GM21390 (cell line): ENCODE data around the gene ANKRD33B.
"Not testable (repeated sequence)": the region's sequence is repeated elsewhere in the genome, so short reads cannot be mapped to it uniquely, and the experiment has no call there.

Source experiments
- ATAC-seq: cut with Tn5 transposase; IDR thresholded peaks from one replicate; pipeline ENCODE4 v1.9.1; 2021; ENCODE audit not compliant: unreplicated experiment

The ANKRD33B gene

DNA sequence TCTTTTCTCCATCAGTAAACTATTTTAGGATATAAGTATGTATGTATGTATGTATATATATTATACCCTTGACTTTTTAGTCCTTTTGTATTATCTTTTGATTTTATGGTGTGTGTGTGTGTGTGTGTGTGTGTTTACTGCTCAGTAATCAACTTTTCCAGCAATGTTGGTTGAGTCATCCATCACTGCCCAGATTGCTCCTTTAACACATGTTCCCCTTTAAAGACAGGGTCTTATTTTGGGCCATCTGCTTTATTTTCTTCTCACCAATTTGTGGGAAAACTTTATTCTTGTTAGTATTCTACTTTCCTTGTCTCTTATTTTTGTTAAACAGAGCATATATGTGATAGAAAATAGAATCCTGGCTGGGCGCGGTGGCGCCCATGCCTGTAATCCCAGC lies 28.1 kb downstream of the ANKRD33B start:
- ATAC-seq: no peak

DNA sequence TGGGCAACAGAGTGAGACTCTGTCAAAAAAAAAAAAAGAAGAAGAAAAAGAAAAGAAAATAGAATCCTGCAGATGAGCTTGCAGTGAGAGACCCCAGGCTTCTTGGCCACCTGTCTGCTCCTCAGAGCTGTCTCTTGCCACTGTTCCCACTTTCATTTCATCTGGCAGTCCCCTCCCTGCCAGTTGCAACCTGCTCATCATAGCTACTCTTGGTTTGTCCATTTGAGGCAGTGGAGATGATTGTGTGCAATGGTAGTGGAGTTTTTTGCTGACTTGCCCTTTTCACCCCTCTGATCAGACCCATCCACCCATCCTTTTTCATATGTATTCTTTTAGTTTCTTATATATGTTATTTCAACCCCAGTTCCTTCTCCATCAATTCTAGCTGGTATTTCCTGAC lies 28.7 kb downstream of the ANKRD33B start:
- ATAC-seq: peak; percentile 60

- ATAC-seq: no peak
Observed at GRCh38 chr5:10593531-10594181, 29.8 kb downstream of the ANKRD33B start.

- ATAC-seq: no peak
Observed at GRCh38 chr5:10594591-10595210, 30.8 kb downstream of the ANKRD33B start.

DNA sequence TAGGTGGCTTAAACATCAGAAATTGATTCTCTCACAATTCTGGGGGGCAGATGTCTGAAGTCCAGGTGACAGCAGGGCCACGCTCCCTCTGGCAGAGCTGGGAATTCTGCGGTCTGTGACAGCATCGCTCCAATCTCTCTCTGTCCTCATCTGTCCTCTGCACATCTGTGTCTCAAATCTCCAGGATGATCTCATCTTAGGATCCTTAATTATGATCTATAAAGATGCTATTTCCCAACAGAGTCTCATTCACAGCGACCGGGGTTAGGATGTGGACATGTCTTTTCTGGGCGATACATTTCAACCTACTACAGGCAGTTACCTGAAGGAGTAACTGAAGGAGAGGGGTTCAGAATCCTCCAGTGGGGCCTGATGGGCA lies 31.4 kb downstream of the ANKRD33B start:
- no peak for ATAC-seq

DNA sequence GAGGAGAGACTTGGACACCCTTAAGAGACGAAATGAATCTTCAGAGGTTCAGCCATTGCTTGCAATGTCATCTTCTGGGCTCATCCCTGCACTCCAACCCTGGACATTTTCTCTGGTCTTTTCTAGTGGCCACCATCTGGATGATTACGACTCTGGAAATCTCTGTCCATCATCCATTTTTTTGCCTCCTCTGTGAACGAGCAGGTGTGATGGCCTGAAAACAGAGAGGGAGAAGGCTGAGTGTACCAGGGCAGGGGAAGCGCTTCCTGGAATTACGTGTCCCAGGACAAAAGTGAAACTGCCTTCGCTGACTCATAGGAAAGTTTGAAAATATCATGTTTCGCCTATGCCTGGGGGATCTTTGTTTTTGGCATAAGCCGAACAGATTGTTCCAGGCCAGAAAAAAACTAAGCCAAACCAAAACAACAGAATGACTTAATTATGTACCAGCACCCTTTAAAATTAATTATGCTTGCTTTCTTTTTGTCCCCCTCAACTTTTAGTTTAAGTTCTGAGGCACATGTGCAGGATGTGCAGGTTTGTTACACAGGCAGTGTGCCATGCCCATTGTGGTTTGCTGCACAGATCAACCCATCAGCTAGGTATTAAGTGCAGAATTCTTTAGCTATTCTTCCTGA lies 31.9 kb downstream of the ANKRD33B start:
- no peak for ATAC-seq

DNA sequence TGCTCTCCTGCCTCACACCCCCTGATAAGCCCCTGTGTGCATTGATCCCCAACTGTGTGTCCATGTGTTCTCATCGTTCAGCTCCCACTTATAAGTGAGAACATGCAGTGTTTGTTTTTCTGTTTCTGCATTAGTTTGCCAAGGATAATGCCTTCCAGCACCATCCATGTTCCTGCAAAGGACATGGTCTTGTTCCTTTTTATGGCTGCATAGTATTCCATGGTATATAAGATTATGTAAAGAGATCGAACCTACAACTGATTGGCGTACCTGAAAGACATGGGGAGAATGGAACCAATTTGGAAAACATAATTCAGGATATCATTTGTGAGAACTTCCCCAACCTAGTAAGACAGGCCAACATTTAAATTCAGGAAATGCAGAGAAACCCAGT lies 32.4 kb downstream of the ANKRD33B start:
- no peak for ATAC-seq

DNA sequence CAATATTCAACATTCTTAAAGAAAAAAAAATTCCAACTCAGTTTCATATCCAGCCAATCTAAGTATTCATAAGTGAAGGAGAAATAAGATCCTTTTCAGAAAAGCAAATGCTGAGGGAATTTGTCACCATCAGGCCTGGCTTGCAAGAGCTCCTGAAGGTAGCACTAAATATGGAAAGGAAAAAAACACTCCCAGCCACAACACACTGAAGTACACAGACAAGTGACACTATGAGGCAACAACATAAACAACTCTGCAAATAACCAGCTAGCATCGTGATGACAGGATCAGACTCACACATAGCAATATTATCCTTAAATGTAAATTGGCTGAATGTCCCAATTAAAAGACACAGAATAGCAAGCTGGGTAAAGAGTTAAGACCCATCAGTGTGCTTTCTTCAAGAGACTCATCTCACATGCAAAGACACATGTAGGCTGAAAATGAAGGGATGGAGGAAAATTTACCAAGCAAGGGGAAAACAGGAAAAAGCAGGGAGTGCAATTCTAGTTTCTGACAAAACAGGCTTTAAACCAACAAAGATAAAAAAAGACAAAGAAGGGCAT lies 33.1 kb downstream of the ANKRD33B start:
- no peak for ATAC-seq

- no peak for ATAC-seq
Observed at GRCh38 chr5:10599113-10599512, 35.2 kb downstream of the ANKRD33B start.

- no peak for ATAC-seq
Observed at GRCh38 chr5:10599862-10600284, 36.0 kb downstream of the ANKRD33B start.

- peak; percentile 66 for ATAC-seq
Observed at GRCh38 chr5:10600626-10601245, 36.9 kb downstream of the ANKRD33B start.

DNA sequence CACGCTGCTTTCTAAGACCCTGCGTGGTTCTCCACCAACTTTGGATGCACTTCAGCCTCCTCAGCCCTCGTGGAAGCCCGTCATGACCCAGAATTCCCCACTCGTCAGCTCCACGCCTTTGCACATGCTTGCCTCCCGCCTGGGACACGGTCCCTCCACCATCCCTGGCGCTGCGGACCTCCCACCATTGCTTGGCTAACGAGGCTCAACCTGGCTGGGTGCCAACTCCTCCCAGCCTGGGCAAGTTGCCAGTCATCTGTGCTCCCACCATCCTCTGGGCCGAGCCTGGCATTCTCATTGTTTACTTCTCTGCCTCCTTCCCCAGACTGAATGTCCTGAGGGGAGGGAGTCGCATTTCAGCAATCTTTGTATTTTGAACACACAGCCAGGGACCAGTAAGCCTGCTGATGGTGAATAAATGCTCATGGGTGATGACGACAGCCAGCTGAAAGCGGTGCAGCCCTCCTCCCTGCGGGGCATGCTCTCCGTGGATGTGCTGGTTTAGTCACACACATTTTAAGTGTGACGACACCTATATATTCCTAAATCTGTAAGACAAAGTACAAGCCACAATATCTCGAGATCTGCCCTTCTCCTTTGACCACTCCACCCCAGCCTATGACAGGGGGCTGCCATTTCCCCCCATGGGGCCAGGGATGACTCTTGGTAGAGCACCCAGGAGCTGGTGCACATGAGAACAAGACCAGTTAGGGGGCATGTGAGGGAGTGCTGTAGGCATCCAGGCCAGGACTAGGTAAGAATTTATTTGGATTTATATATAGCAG lies 37.6 kb downstream of the ANKRD33B start:
- ATAC-seq: peak; percentile 42

GRCh38 chr5:10602031-10602806 lies 38.3 kb downstream of the ANKRD33B start:
- no peak for ATAC-seq

GRCh38 chr5:10604975-10605374 lies 41.1 kb downstream of the ANKRD33B start:
- ATAC-seq: no peak

DNA sequence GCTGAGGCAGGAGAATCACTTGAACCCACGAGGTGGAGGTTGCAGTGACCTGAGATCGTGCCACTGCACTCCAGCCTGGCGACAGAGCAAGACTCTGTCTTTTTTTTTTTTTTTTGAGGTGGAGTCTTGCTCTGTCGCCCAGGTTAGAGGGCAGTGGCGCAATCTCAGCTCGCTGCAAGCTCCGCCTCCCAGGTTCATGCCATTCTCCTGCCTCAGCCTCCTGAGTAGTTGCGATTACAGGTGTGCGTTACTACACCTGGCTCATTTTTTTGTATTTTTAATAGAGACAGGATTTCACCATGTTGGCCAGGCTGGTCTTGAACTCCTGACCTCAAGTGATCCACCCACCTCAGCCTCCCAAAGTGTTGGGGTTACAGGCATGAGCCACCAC lies 42.8 kb downstream of the ANKRD33B start:
- not testable (repeated sequence) for ATAC-seq

DNA sequence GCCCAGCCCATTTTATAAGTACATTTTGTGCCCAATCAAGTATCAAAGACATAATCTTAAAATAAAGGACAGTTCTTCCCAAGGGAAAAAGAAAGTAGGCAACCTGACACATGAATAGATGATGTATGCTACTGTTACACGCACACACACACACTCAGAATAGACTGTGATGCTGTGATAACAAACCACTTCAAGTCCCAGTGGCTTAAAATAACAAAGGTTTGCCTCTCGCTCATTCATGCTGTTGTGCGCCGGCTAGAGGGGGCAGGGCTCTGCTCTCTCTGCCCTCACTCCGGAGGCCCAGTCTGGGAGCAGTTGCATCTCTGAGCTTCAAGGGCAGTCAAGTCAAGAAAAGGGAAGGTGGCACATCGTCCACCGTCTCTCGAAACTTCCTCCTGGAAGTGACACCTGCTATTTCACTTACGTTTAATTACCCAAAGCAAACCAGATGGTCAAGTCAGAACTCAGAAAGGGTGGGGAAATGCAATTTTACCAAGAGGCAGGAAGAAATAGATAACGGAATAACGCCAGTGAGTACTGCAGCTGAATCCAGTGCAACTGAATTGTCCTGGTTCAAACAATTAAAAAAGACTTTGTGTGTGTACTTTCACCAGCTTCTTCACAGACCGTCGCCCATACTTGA lies 43.3 kb downstream of the ANKRD33B start:
- ATAC-seq: peak; percentile 83

DNA sequence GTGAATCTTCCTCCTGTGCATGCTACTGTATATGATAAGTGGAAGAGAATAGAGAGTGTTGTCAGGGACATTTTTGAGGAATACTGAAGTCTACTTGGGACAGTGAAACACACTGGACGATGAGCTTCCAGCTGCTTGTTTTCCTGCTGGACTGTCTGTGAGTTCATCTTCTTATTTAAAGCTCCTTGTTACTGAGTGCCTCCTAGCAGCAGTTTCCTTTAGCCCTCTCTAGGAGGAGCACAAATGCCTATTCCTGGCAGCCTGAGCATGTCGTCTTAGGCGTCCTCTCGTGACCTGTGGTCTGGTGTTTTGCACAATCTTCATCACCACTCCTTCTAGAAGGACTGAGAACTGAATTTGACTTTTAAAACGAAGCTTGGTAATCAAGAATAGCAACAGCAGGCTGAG lies 43.8 kb downstream of the ANKRD33B start:
- ATAC-seq: peak; percentile 59

DNA sequence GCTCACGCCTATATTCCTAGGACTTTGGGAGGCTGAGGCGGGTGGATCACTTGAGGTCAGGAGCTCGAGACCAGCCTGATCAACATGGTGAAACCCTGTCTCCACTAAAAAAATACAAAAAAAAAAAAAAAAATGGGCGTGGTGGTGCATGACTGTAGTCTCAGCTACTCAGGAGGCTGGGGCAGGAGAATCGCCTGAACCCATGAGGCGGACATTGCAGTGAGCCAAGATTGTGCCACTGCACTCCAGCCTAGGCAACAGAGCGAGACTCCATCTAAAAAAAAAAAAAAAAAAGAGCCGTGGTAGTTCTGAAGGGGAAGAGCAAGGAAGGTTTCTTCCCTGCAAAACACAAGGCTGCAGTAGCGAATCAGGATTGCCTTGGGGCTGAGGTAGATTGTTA lies 44.2 kb downstream of the ANKRD33B start:
- not testable (repeated sequence) for ATAC-seq

GRCh38 chr5:10610058-10610457 lies 46.2 kb downstream of the ANKRD33B start:
- ATAC-seq: no peak

DNA sequence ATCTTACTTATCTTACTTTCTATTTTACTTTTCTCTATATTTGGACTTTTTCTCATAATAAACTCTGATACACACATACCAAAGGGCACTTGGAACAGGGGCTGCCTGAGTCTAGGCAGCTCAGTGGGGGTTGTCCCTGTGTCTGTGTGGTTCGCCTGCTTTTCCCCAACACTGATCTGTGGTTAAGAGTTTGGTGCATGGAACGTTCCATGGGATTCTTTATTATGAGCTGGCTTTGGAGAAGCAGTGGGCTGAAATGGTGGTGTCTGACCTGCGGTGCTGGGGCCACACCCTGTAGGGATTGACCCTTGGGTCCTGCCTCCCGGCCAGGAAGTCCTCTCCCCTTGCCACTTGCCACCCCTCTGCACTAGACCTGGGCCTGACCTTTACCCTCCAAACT lies 47.4 kb downstream of the ANKRD33B start:
- no peak for ATAC-seq
